Bronchial epithelial cell (primary cell): Measurements from ENCODE around the gene AVPI1. TPM values are rescaled to one million over a fixed set of nuclear protein-coding genes. Genes with fewer than 3 reads are reported as not detected.

Experiments used
- DNase-seq: peaks from one replicate; pipeline ENCODE4 v3.0.0-alpha.2; 2010; ENCODE audit warnings: low read depth
- FAIRE-seq: peaks from 2 replicates; lab custom pipeline; 2011; peaks lifted over from hg19 to GRCh38; lab: Jason Lieb, UNC
- H3K27me3 ChIP-seq: 2 replicates; pipeline ENCODE4 v1.5.1; 2011; ENCODE audit warnings: low read length; ENCODE audit not compliant: control insufficient read depth, insufficient read depth
- H3K36me3 ChIP-seq: 2 replicates; pipeline ENCODE4 v1.5.1; 2011; ENCODE audit warnings: low read length; ENCODE audit not compliant: control insufficient read depth, insufficient read depth
- H3K4me3 ChIP-seq: 2 replicates; pipeline ENCODE4 v1.5.1; 2011; ENCODE audit warnings: mild to moderate bottlenecking, low read depth, low read length, control low read depth
- total RNA-seq: library from RNA; depleted of rRNA; stranded (reverse); fragments of >200 nt; gene quantifications from 2 replicates; pipeline ENCODE4 v1.2.1, GENCODE V29; 2014
- TF ChIP-seq, protein P1 (sequence below): IDR thresholded peaks from 2 replicates; pipeline ENCODE4 v1.5.1; 2011; ENCODE audit warnings: mild to moderate bottlenecking, moderate library complexity, low read length, control low read depth, inconsistent platforms; ENCODE audit not compliant: insufficient read depth, severe bottlenecking

AVPI1 gene
- total RNA-seq, 1 donor from 2014 or later, result 89.2 TPM

- FAIRE-seq, result no peak
- TF ChIP-seq, protein P1, sequence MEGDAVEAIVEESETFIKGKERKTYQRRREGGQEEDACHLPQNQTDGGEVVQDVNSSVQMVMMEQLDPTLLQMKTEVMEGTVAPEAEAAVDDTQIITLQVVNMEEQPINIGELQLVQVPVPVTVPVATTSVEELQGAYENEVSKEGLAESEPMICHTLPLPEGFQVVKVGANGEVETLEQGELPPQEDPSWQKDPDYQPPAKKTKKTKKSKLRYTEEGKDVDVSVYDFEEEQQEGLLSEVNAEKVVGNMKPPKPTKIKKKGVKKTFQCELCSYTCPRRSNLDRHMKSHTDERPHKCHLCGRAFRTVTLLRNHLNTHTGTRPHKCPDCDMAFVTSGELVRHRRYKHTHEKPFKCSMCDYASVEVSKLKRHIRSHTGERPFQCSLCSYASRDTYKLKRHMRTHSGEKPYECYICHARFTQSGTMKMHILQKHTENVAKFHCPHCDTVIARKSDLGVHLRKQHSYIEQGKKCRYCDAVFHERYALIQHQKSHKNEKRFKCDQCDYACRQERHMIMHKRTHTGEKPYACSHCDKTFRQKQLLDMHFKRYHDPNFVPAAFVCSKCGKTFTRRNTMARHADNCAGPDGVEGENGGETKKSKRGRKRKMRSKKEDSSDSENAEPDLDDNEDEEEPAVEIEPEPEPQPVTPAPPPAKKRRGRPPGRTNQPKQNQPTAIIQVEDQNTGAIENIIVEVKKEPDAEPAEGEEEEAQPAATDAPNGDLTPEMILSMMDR, result peak; percentile 76
- H3K27me3 ChIP-seq, result no peaks in the 10 kb centered on the region
- no peaks in the 10 kb centered on the region for H3K36me3 ChIP-seq
- DNase-seq, result peak; percentile 67
- no peak overlapping the region for H3K4me3 ChIP-seq
These were observed 22.2 kb upstream of the AVPI1 start for GRCh38 chr10:97708976-97709946.

- Histone ChIP-seq H3K27me3 (no peaks in the 10 kb centered on the region), H3K36me3 (no peaks in the 10 kb centered on the region), H3K4me3 (no peak overlapping the region)
- FAIRE-seq, result no peak
- TF ChIP-seq, protein P1, result no peak
- no peak for DNase-seq
These were observed 21.1 kb upstream of the AVPI1 start for GRCh38 chr10:97708167-97708566.

DNA sequence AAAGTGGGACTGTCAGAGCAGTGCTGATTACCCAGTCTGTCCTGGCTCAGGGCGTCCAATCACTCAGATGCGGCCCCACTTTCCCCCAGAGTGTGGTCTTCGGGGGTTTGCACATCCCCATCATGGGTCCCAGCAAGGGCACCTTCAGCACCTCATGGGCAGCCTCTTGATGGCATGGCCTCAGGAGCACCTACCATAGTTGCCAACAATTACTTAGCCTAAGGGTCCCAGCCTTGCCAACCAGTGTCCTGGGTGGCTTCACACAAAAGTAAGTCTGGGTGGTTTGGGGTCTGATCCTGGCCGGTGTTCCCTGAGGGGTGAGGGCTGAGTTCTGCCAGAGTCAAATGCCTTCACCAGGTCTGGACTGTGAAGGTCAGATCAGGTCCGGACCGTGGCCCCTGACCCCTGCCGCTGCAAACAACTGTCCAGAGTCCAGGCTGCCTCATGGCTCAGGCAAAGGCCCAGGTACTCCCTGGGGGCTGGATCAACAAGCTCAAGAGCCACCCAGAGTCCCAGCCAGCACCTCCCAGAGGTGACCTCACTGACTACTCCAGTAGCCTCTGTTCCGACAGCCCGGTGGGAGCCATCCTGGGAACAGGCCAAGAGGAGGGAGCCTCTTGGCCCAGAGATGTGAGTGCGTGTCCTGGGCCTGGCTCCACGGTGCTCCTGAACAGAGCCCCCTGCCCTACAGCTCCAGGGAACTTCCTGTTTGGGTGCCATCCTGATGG lies 20.3 kb upstream of the AVPI1 start:
- H3K27me3 ChIP-seq, result no peaks in the 10 kb centered on the region
- no peaks in the 10 kb centered on the region for H3K36me3 ChIP-seq
- DNase-seq, result no peak
- no peak for FAIRE-seq
- TF ChIP-seq, protein P1, result no peak
- H3K4me3 ChIP-seq, result no peak overlapping the region

DNA sequence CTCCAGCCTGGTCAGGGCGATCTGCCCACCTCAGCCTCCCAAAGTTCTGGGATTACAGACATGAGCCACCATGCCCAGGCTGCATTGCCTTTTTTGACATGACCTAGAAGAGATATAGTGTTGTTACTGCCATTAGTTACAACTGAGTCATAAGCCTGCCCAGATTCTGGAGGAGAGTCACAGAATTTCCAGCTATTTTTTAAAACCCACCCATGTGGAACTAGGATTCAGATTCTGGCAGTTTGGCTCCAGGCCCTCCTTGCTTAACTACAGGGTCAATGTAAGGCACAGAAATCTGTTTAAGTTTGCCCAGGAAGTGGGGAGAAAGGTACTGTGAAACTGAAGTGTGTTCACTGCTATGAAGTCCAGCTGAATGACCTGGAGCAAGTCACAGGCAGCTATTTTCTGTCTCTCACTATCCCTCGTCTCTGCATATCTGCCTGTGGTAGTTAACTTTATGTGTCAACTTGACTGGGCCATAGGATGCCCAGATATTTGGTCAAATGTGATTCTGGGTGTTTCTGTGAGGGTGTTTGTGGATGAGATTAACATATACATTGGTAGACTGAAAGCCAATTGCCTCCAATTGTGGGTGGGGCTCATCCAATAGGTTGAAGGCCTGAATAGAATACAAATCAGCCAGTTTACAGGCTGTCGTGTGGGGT lies 18.1 kb upstream of the AVPI1 start:
- Histone ChIP-seq H3K36me3 (no peaks in the 10 kb centered on the region), H3K27me3 (no peaks in the 10 kb centered on the region), H3K4me3 (no peak overlapping the region)
- FAIRE-seq (no peak), DNase-seq (no peak)
- TF ChIP-seq, protein P1, result no peak

GRCh38 chr10:97704341-97704740 lies 17.3 kb upstream of the AVPI1 start:
- Histone ChIP-seq H3K27me3 (no peaks in the 10 kb centered on the region), H3K4me3 (no peak overlapping the region), H3K36me3 (no peaks in the 10 kb centered on the region)
- TF ChIP-seq, protein P1, result no peak
- DNase-seq (no peak), FAIRE-seq (no peak)
